ENCODE data around the gene CLEC6A.

CLEC6A gene

DNA sequence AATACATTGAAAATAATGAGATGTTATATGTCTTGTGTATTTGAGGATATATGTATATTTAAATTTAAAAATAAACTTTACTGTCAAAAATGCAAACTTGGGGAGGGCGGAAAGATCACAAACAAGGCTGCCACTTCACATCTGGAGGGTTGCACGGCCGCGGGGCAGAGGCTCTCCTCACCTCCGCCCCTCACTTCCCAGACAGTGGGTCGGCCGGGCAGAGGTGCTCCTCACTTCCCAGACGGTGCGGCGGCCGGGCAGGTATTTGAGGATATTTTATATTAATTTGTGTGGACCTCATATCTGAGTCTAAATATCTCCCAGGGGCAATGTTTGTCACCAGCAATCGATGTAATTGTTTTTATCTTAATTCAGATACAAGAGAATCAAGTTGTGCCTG lies 3.7 kb upstream of the CLEC6A start:
- no peak for DNase-seq (ENCODE audit: low read depth)
- no peak for TF ChIP-seq CTCF (conservative IDR thresholded peaks at IDR 0.05; ENCODE audit: low read depth, low read length)
- no peak overlapping the region for H3K4me3 ChIP-seq (ENCODE audit: low read length)

DNA sequence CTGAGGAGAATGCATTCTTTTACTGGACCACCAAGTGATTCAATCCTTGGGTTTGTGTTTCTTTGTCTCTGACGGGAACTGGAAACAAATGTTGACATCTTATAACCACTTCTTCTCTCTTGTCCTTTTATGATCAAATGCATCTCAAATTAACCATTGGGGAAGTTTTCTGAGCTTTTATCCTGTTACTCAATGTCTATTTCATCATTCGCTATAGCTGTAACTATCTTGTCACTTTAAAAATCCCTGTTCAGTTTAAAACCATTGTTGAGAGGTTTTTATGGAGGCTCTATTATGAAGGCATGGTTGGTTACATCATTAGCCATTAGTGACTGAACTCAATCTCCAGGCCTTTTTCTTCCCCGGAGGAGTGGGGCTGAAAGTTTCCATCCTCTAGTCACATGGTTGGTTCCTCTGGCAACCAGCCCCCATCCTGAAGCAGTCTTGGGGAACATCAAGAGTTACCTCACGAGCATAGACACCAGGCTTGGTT lies 2.7 kb upstream of the CLEC6A start:
- DNase-seq (ENCODE audit: low read depth) = no peak
- no peak for TF ChIP-seq CTCF (conservative IDR thresholded peaks at IDR 0.05; ENCODE audit: low read depth, low read length)
- no peak overlapping the region for H3K4me3 ChIP-seq (ENCODE audit: low read length)

GRCh38 chr12:8453796-8454195 lies 2.0 kb upstream of the CLEC6A start:
- no peak overlapping the region for H3K4me3 ChIP-seq (ENCODE audit: low read length)
- TF ChIP-seq CTCF (conservative IDR thresholded peaks at IDR 0.05; ENCODE audit: low read depth, low read length) = no peak
- DNase-seq (ENCODE audit: low read depth) = no peak

DNA sequence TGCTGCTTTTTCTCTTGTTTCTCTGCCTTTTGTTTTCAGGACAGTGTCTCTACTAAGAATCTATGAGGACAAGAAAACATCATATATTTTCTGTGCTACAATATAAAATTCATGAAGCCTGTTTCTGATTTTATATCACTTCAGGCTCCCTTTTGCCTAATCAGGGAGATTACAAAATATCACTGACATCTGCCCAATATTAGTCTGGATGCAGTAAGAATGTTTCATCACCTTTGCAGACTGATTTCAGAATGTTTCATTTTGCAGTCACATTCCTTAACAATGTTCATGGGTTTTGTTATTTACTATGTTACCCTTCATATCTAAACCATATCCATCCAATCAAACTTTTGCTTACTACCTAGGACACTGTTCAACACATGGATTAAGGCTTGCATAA lies 491 bp upstream of the CLEC6A start:
- no peak for TF ChIP-seq CTCF (conservative IDR thresholded peaks at IDR 0.05; ENCODE audit: low read depth, low read length)
- no peak overlapping the region for H3K4me3 ChIP-seq (ENCODE audit: low read length)
- no peak for DNase-seq (ENCODE audit: low read depth)

GRCh38 chr12:8461426-8461825 lies 5.7 kb downstream of the CLEC6A start:
- no peak for DNase-seq (ENCODE audit: low read depth)
- TF ChIP-seq CTCF (conservative IDR thresholded peaks at IDR 0.05; ENCODE audit: low read depth, low read length) = no peak
- no peak overlapping the region for H3K4me3 ChIP-seq (ENCODE audit: low read length)

DNA sequence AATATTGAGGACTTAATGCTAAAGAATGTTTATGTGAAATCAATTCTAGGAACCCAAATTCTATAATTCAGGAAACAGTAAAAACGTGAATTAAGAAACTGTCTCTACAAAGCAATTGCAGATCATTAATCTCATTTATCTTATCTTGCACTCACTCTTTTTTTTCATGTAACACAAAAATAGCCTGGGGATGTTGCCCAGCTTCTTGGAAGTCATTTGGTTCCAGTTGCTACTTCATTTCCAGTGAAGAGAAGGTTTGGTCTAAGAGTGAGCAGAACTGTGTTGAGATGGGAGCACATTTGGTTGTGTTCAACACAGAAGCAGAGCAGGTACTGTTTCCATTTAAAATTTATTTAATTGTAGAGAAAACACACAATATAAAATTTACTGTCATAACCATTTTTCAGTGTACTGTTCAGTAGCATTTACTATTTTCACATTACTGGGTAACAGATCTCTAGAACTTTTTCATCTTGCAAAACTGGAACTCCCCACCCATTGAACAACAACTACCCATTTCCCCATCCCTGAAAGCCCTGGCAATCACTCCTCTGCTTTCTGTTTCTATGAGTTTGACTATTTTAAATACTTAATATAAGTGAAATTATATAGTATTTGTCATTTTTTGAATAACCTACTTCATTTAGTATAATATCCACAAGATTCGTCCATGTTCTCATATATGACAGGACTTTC lies 9.7 kb downstream of the CLEC6A start:
- no peak for DNase-seq (ENCODE audit: low read depth)
- no peak overlapping the region for H3K4me3 ChIP-seq (ENCODE audit: low read length)
- no peak for TF ChIP-seq CTCF (conservative IDR thresholded peaks at IDR 0.05; ENCODE audit: low read depth, low read length)

GRCh38 chr12:8466241-8466640 lies 10.5 kb downstream of the CLEC6A start:
- TF ChIP-seq CTCF (conservative IDR thresholded peaks at IDR 0.05; ENCODE audit: low read depth, low read length) = no peak
- DNase-seq (ENCODE audit: low read depth) = no peak
- H3K4me3 ChIP-seq (ENCODE audit: low read length) = no peak overlapping the region
